Activated naive CD8-positive, alpha-beta T cell treated with anti-CD3 and anti-CD28 coated beads, Interleukin-2, amount 10 ng/mL, durations not matched to agents 7 days and 5 days (primary cell): ENCODE data around the gene CSH1. TPM values are rescaled to one million over a fixed set of nuclear protein-coding genes. Genes with fewer than 3 reads are reported as not detected.
A peak's percentile ranks its signal among the peaks of the same experiment; 100 is the strongest.
"Not testable (repeated sequence)": the region's sequence is repeated elsewhere in the genome, so short reads cannot be mapped to it uniquely, and the experiment has no call there.

Experiments used
- ATAC-seq: fragments of 150-1000 bp; cut with Tn5 transposase; one replicate; pipeline ENCODE4 v1.10.0; 2021; ENCODE audit warnings: low read depth, moderate library complexity
- POLR2A ChIA-PET: fragments of 350-600 bp; sonication (Branson Sonifier 250); formaldehyde crosslinking; loops from one replicate; lab custom pipeline; 2021; ENCODE audit warnings: antibody characterized with exemption; lab: Charles Lee
- DNase-seq: peaks from one replicate; pipeline ENCODE4 v3.0.0; 2021
- H3K27ac Mint-ChIP-seq: one replicate; pipeline ENCODE4 v1.8.0; 2022; ENCODE audit warnings: mild to moderate bottlenecking, mixed read lengths
- H3K27me3 Mint-ChIP-seq: one replicate; pipeline ENCODE4 v1.8.0; 2022; ENCODE audit warnings: mild to moderate bottlenecking, moderate library complexity, mixed read lengths
- H3K36me3 Mint-ChIP-seq: one replicate; pipeline ENCODE4 v1.8.0; 2021; ENCODE audit warnings: mild to moderate bottlenecking, mixed read lengths
- H3K4me1 Mint-ChIP-seq: one replicate; pipeline ENCODE4 v1.8.0; 2021; ENCODE audit warnings: mixed read lengths
- H3K4me3 Mint-ChIP-seq: one replicate; pipeline ENCODE4 v1.8.0; 2022; ENCODE audit warnings: mild to moderate bottlenecking, moderate library complexity, mixed read lengths
- H3K9me3 Mint-ChIP-seq: one replicate; pipeline ENCODE4 v1.8.0; 2021; ENCODE audit warnings: mixed read lengths
- total RNA-seq, 2 experiments: library from RNA; stranded (reverse); gene quantifications; one replicate each; pipeline ENCODE4 v1.2.3, GENCODE V29; 2021

CSH1 gene
- total RNA-seq, 2 experiments from 2014 or later, result not detected

GRCh38 chr17:63856425-63856824, 39.9 kb downstream of the CSH1 start:
- ATAC-seq, H3K9me3 Mint-ChIP-seq, H3K27ac Mint-ChIP-seq, H3K4me3 Mint-ChIP-seq, H3K4me1 Mint-ChIP-seq, H3K36me3 Mint-ChIP-seq, DNase-seq: not testable (repeated sequence)
- POLR2A ChIA-PET, result interaction anchor here (0.7 kb wide), 1 partner anchor 586 kb away, joined by 4 read pairs; no protein-coding TSS in a partner anchor
- peaks cover 34% of the 10 kb centered on the region for H3K27me3 Mint-ChIP-seq

GRCh38 chr17:63855185-63855584, 41.2 kb downstream of the CSH1 start:
- no peaks in the 10 kb centered on the region for H3K4me1 Mint-ChIP-seq
- ATAC-seq, result no peak
- peaks cover 41% of the 10 kb centered on the region for H3K27me3 Mint-ChIP-seq
- no peaks in the 10 kb centered on the region for H3K9me3 Mint-ChIP-seq
- H3K4me3 Mint-ChIP-seq, result no peak overlapping the region
- H3K36me3 Mint-ChIP-seq, result no peaks in the 10 kb centered on the region
- H3K27ac Mint-ChIP-seq, result no peak overlapping the region
- DNase-seq, result no peak
- POLR2A ChIA-PET, result no interaction called here

- no peaks in the 10 kb centered on the region for H3K36me3 Mint-ChIP-seq
- H3K9me3 Mint-ChIP-seq, result no peaks in the 10 kb centered on the region
- no peak for DNase-seq
- H3K27ac Mint-ChIP-seq, result no peak overlapping the region
- peaks cover 43% of the 10 kb centered on the region for H3K27me3 Mint-ChIP-seq
- no peak for ATAC-seq
- H3K4me3 Mint-ChIP-seq, result no peak overlapping the region
- H3K4me1 Mint-ChIP-seq, result peaks cover 1% of the 10 kb centered on the region
- POLR2A ChIA-PET, result no interaction called here
These were observed 41.7 kb downstream of the CSH1 start for GRCh38 chr17:63854709-63855108.

- Mint-ChIP-seq H3K4me3 (no peak overlapping the region), H3K27me3 (peaks cover 37% of the 10 kb centered on the region), H3K36me3 (no peaks in the 10 kb centered on the region), H3K4me1 (peaks cover 11% of the 10 kb centered on the region), H3K27ac (no peak overlapping the region), H3K9me3 (peaks cover under 1% of the 10 kb centered on the region)
- ATAC-seq, result no peak
- POLR2A ChIA-PET, result no interaction called here
- no peak for DNase-seq
These were observed 43.1 kb downstream of the CSH1 start for GRCh38 chr17:63853260-63853659.

- no peak overlapping the region for H3K4me3 Mint-ChIP-seq
- peaks cover 5% of the 10 kb centered on the region for H3K9me3 Mint-ChIP-seq
- H3K27me3 Mint-ChIP-seq, result peaks cover 29% of the 10 kb centered on the region
- POLR2A ChIA-PET, result no interaction called here
- DNase-seq (no peak), ATAC-seq (no peak)
- H3K4me1 Mint-ChIP-seq, result peaks cover 18% of the 10 kb centered on the region
- H3K27ac Mint-ChIP-seq, result no peak overlapping the region
- H3K36me3 Mint-ChIP-seq, result no peaks in the 10 kb centered on the region
These were observed 46.0 kb downstream of the CSH1 start for GRCh38 chr17:63850401-63850800.

GRCh38 chr17:63848834-63849689, 47.3 kb downstream of the CSH1 start:
- H3K4me3 Mint-ChIP-seq, result peak overlapping the region; percentile 79
- DNase-seq (peak; percentile 97), ATAC-seq (peak; percentile 93)
- H3K27ac Mint-ChIP-seq, result peak overlapping the region; percentile 97
- H3K9me3 Mint-ChIP-seq, result peaks cover 5% of the 10 kb centered on the region
- H3K27me3 Mint-ChIP-seq, result peaks cover 25% of the 10 kb centered on the region
- no peaks in the 10 kb centered on the region for H3K36me3 Mint-ChIP-seq
- POLR2A ChIA-PET, result interaction anchor here (0.7 to 1.6 kb wide), 9 partner anchors 8 to 171 kb away, joined by 3 to 8 read pairs (median 3); partner anchors contain the start of genes ICAM2, LIMD2 and PSMC5
- H3K4me1 Mint-ChIP-seq, result peaks cover 23% of the 10 kb centered on the region

GRCh38 chr17:63847525-63848249, 48.7 kb downstream of the CSH1 start:
- DNase-seq, result no peak
- no peak for ATAC-seq

GRCh38 chr17:63845509-63845908, 50.9 kb downstream of the CSH1 start:
- POLR2A ChIA-PET, result no interaction called here
- Mint-ChIP-seq H3K9me3 (peaks cover 5% of the 10 kb centered on the region), H3K27ac (no peak overlapping the region), H3K4me1 (peaks cover 35% of the 10 kb centered on the region), H3K4me3 (no peak overlapping the region), H3K27me3 (peaks cover 9% of the 10 kb centered on the region), H3K36me3 (no peaks in the 10 kb centered on the region)
- no peak for DNase-seq
- no peak for ATAC-seq

More at GRCh38 chr17:63847525-63848249, 48.7 kb downstream of the CSH1 start:
- peak overlapping the region; percentile 37 for H3K4me3 Mint-ChIP-seq
- H3K27ac Mint-ChIP-seq, result peak overlapping the region; percentile 97
- POLR2A ChIA-PET, result interaction anchor here (1.0 to 1.5 kb wide), 4 partner anchors 11 to 153 kb away, joined by 3 to 8 read pairs (median 6); partner anchors contain the start of gene LIMD2
- peaks cover 23% of the 10 kb centered on the region for H3K27me3 Mint-ChIP-seq
- H3K36me3 Mint-ChIP-seq, result no peaks in the 10 kb centered on the region
- H3K4me1 Mint-ChIP-seq, result peaks cover 26% of the 10 kb centered on the region
- H3K9me3 Mint-ChIP-seq, result peaks cover 5% of the 10 kb centered on the region

Other genes starting within 250 kb of the CSH1 start
- gene LIMD2, start 196.4 kb downstream of the CSH1 start, total RNA-seq, result 100 to 1,000 TPM; 452 to 453 TPM
- gene STRADA, start 154.8 kb downstream of the CSH1 start, total RNA-seq, result 10 to 100 TPM; 54.0 to 61.4 TPM
- gene CCDC47, start 123.0 kb downstream of the CSH1 start, total RNA-seq, result 10 to 100 TPM; 47.0 to 54.8 TPM
- gene DDX42, start 122.4 kb downstream of the CSH1 start, total RNA-seq, result 100 to 1,000 TPM; 126 to 143 TPM
- gene PSMC5, start 69.1 kb downstream of the CSH1 start, total RNA-seq, result 100 to 1,000 TPM; 132 to 135 TPM
- gene FTSJ3, start 68.9 kb downstream of the CSH1 start, total RNA-seq, result 10 to 100 TPM; 56.7 to 58.6 TPM
- gene SMARCD2, start 53.9 kb downstream of the CSH1 start, total RNA-seq, result 100 to 1,000 TPM; 129 to 138 TPM
- not detected for gene CSH2, start 22.9 kb downstream of the CSH1 start, total RNA-seq
- gene GH2, start 14.6 kb downstream of the CSH1 start, total RNA-seq, result not detected
- gene CSHL1, start 14.7 kb upstream of the CSH1 start, total RNA-seq, result not detected
- not detected for gene GH1, start 22.3 kb upstream of the CSH1 start, total RNA-seq
- gene CD79B, start 35.8 kb upstream of the CSH1 start, total RNA-seq, result 10 to 100 TPM; 17.0 to 19.6 TPM
- not detected for gene SCN4A, start 76.3 kb upstream of the CSH1 start, total RNA-seq
- gene PRR29, start 101.8 kb upstream of the CSH1 start, total RNA-seq, result 1 to 10 TPM in 1 of 2 experiments, under 1 TPM in 1; 1.00 to 1.4 TPM
- gene ICAM2, start 124.1 kb upstream of the CSH1 start, total RNA-seq, result 10 to 100 TPM; 59.0 to 61.7 TPM
- gene ERN1, start 233.6 kb upstream of the CSH1 start, total RNA-seq, result 10 to 100 TPM; 38.6 to 45.3 TPM